Subcutaneous adipose tissue (tissue), 4 donors: ENCODE results near the gene PRG3. TPM values are rescaled to one million over a fixed set of nuclear protein-coding genes. Genes with fewer than 3 reads are reported as not detected.

Source experiments
- CTCF ChIP-seq: fragments of 450-650 bp; IDR thresholded peaks from one replicate; pipeline ENCODE4 v1.5.1; 2016; ENCODE audit warnings: low read depth, mild to moderate bottlenecking, control low read depth, antibody characterized with exemption, moderate library complexity
- total RNA-seq, 4 donors: library from RNA; depleted of rRNA; stranded (reverse); fragments of >200 nt; gene quantifications; one replicate each; pipeline ENCODE4 v1.1.0, GENCODE V29; 2016

Gene PRG3
- total RNA-seq, 4 donors from 2014 or later, result not detected

DNA sequence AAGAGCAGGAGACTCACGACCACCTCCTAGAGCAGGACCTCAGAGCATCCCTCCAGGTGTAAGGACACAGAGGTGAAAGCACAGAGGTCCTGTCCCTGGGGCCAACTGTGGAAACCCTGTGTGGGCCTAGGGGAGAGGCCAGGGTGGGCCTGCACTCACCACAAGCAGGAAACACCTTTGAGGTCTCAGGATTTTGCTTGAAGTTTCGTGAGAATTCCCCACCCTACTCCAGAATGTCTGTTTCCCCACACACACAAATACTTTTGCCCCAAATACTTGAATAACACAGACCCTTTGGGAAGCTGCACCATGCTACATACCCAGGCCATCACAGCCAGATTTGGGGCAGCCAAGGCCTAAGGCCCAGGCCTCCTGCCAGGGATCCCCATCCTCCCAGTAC lies 27.8 kb upstream of the PRG3 start:
- no peak for TF ChIP-seq CTCF

DNA sequence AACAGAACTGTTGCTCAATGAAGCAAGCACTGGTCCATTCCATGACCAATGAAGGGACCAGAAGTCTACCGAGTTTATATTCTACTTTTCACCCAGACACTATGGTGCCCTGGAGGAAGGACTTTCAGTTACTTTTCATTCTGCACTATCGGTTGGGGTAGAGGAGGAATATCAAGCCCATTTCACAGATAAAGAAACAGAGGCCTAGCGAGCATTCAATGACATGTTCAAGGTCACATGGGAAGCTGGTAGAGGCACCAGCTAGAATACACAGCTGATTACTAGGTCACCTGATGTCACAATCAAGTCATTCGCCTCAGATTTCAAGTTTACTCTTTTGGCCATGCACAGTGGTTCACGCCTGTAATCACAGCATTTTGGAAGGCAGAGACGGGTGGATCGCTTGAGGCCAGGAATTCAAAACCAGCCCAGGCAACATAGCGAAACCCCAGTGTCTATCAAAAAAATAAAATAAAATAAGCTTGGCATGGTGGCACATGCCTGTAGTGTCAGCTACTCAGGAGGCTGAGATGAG lies 27.1 kb upstream of the PRG3 start:
- TF ChIP-seq CTCF, result no peak

DNA sequence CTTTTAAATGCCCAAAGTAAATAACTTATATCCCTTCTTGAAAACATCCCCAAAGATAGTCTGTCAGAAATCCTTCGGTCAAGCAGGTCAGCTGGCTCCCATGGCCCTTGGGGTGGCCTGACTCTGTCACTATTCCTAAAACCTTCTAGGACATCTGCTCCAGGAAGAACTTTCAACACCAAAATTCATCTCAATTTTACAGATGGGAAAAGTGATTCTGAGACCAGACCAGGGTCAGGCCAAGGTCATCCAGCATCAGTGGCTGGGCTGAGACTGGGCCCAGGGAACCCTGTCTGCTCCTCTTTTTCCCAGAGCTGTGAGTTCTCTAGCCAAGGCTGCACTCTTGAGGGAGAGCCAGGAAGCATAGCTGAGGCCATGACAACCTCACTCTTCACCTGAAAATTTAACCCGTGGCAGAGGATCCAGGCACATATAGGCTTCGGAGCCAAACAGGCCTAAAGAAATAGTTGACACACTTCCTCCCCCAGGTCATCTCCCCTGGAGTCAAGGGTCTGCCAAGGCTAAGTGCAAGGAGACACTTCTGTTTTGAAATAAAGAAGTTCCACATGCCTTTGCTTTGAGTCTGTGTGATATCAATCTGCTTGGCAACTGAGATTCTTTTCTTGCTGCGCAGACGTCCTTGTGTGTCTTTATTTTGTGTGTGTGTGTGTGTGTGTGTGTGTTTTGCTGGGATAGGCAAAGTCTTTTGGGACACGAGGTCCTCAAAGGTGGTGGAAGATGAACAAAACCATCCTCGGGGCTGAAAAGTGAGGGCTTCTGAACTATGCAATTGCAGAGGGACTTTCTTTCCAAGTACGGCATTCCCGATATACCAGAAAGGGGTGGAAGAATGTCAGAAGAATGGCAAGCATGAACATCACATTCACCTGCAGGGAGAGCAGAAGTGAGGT lies 26.3 kb upstream of the PRG3 start:
- no peak for TF ChIP-seq CTCF

- no peak for TF ChIP-seq CTCF
Observed at GRCh38 chr11:57406337-57406904, 25.5 kb upstream of the PRG3 start.

DNA sequence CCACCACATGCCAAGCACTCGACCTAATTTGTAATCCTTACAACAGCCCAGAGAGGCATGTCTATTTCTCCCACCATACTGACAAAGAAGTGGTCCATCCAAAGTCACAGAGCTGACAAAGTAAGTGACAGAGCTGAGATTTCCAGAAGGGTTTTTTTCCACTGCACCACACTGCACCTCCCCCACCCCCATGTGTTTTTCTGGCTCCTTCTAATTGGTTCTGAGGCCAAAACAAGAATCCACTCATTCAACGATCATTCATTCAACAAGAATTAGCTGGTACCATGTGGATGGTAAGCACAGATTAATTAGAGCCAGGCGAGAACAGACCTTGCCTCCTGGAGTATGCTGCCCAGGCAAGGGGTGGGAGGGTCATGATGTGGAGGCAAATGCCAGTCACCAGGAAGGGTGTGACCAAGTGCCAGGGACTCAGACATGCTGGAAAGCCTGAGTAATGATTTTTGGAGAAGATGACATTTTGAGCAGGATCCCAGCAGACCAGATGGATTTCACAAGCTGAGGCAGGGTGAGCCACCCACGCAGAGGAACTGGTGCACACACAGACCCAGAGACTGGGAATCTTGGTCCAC lies 24.4 kb upstream of the PRG3 start:
- TF ChIP-seq CTCF, result no peak

DNA sequence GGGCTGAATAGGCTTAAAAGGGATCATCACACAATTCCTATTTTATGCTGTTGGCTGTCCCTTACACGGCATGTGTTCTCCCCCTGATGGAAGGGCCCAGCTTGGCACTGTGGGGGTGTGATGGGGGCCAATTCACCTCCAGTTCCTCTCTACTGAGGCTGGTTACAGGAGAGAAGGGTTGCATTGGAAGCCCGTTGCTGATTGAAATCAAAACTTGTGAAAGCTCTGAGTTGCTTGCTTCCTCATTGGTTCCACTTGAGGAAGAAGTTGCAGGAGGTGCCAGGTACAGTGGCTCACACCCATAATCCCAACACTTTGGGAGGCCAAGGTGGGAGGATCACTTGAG lies 22.8 kb upstream of the PRG3 start:
- TF ChIP-seq CTCF, result no peak
